ENCODE results near the gene ATAD3C.
"Not testable (repeated sequence)": the region's sequence is repeated elsewhere in the genome, so short reads cannot be mapped to it uniquely, and the experiment has no call there.

ATAD3C gene

GRCh38 chr1:1451696-1452364 lies 2.3 kb downstream of the ATAD3C start:
- DNase-seq, result no peak

- DNase-seq, result peak; percentile 27
Observed at GRCh38 chr1:1452365-1452739, 2.9 kb downstream of the ATAD3C start.

- DNase-seq, result no peak
Observed at GRCh38 chr1:1452882-1453281, 3.4 kb downstream of the ATAD3C start.

- DNase-seq, result not testable (repeated sequence)
Observed at GRCh38 chr1:1454286-1455056, 5.0 kb downstream of the ATAD3C start.

GRCh38 chr1:1455366-1455884 lies 5.9 kb downstream of the ATAD3C start:
- no peak for DNase-seq

- not testable (repeated sequence) for DNase-seq
Observed at GRCh38 chr1:1455934-1456333, 6.4 kb downstream of the ATAD3C start.

GRCh38 chr1:1456683-1457255 lies 7.3 kb downstream of the ATAD3C start:
- not testable (repeated sequence) for DNase-seq

GRCh38 chr1:1459156-1459555 lies 9.7 kb downstream of the ATAD3C start:
- not testable (repeated sequence) for DNase-seq

- DNase-seq, result not testable (repeated sequence)
Observed at GRCh38 chr1:1459711-1460110, 10.2 kb downstream of the ATAD3C start.

GRCh38 chr1:1460540-1461130 lies 11.1 kb downstream of the ATAD3C start:
- DNase-seq, result no peak

- no peak for DNase-seq
Observed at GRCh38 chr1:1461721-1462317, 12.3 kb downstream of the ATAD3C start.

GRCh38 chr1:1462318-1462966 lies 13.0 kb downstream of the ATAD3C start:
- no peak for DNase-seq

- DNase-seq, result no peak
Observed at GRCh38 chr1:1463312-1463711, 13.8 kb downstream of the ATAD3C start.

- DNase-seq, result not testable (repeated sequence)
Observed at GRCh38 chr1:1468196-1468985, 18.9 kb downstream of the ATAD3C start.

- DNase-seq, result no peak
Observed at GRCh38 chr1:1470626-1471388, 21.3 kb downstream of the ATAD3C start.

- DNase-seq, result peak; percentile 89
Observed at GRCh38 chr1:1471389-1472052, 22.0 kb downstream of the ATAD3C start, which contains the start of gene ATAD3B. TSS of gene ATAD3B (plus strand) at chr1:1471765. CDS start at chr1:1471885, 120 bp downstream.

GRCh38 chr1:1472053-1472876 lies 22.8 kb downstream of the ATAD3C start:
- not testable (repeated sequence) for DNase-seq

GRCh38 chr1:1476011-1476410 lies 26.5 kb downstream of the ATAD3C start:
- DNase-seq, result not testable (repeated sequence)

- no peak for DNase-seq
Observed at GRCh38 chr1:1477206-1477605, 27.7 kb downstream of the ATAD3C start.
